ENCODE data around the gene MAPKBP1. TPM values are rescaled to one million over a fixed set of nuclear protein-coding genes. Genes with fewer than 3 reads are reported as not detected.

Gene MAPKBP1
- polyA plus RNA-seq, 1 donor from 2014 or later = 30.3 TPM

DNA sequence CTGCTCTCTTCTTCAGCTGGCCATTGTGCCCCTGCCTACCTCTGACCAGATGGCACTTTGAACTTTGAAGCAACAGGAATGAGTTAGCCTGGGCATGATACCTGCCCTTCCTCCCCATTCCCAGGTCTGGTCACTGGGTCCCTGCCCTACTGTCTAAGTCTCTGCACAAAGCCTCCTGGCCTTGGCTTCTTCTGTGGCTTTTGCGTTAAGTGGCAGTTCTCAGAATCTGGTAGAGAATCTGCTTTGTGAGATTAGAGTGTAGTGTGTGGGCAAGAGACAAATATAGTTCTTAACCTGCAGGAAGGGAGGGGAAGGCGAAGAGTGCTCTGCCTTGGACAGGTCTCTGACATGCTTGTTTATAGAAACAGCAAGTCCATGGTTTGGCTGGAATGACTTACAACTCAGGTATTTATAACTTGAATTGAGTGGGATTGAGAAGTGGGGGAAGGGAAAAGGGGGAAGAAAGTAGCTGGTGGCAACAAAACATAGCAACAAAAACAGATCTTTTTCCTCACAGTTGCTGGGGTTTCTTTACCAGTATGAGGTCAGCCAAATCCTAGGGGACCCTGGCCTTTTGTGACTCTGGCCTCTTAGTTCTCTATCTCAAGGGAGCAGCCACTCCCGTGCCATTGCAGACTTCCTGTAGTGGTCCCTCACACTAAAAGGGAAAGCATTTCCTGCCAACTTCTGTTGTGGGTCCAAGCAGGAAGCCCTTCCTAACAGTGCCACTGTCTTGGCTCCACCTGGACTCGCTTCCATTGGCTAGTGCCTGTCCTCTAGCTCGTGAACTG lies 16.7 kb downstream of the MAPKBP1 start:
- Histone ChIP-seq H3F3A (ENCODE audit: insufficient read depth, low read length, poor library complexity, severe bottlenecking) (no peaks in the 10 kb centered on the region), H3K79me2 (replicated peaks; ENCODE audit: insufficient read depth, low read length) (no peaks in the 10 kb centered on the region), H3K9me2 (ENCODE audit: insufficient read depth, low read length) (no peaks in the 10 kb centered on the region), H3K4me3 (ENCODE audit: low read length) (no peak overlapping the region), H4K20me1 (ENCODE audit: insufficient read depth) (no peaks in the 10 kb centered on the region), H3K9ac (ENCODE audit: low read length) (no peak overlapping the region), H3K36me3 (ENCODE audit: insufficient read depth, low read length) (no peaks in the 10 kb centered on the region), H2AFZ (ENCODE audit: low read depth, low read length) (no peak overlapping the region), H3K27ac (ENCODE audit: low read length) (no peak overlapping the region), H3K4me2 (ENCODE audit: low read length) (no peak overlapping the region), H3K27me3 (ENCODE audit: insufficient read depth, low read depth, low read length) (no peaks in the 10 kb centered on the region), H3K9me3 (ENCODE audit: low read length) (no peaks in the 10 kb centered on the region)
- TF ChIP-seq EP300 (conservative IDR thresholded peaks at IDR 0.05; ENCODE audit: poor library complexity, severe bottlenecking) = no peak
- TF ChIP-seq EZH2 (IDR thresholded peaks at IDR 0.05; ENCODE audit: borderline replicate concordance, insufficient read depth, low read length, poor library complexity, severe bottlenecking) = no peak
- TF ChIP-seq, protein P1, sequence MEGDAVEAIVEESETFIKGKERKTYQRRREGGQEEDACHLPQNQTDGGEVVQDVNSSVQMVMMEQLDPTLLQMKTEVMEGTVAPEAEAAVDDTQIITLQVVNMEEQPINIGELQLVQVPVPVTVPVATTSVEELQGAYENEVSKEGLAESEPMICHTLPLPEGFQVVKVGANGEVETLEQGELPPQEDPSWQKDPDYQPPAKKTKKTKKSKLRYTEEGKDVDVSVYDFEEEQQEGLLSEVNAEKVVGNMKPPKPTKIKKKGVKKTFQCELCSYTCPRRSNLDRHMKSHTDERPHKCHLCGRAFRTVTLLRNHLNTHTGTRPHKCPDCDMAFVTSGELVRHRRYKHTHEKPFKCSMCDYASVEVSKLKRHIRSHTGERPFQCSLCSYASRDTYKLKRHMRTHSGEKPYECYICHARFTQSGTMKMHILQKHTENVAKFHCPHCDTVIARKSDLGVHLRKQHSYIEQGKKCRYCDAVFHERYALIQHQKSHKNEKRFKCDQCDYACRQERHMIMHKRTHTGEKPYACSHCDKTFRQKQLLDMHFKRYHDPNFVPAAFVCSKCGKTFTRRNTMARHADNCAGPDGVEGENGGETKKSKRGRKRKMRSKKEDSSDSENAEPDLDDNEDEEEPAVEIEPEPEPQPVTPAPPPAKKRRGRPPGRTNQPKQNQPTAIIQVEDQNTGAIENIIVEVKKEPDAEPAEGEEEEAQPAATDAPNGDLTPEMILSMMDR (IDR thresholded peaks at IDR 0.05; ENCODE audit: poor library complexity, severe bottlenecking) = no peak
- TF ChIP-seq POLR2AphosphoS5 (IDR thresholded peaks at IDR 0.05) = no peak
- TF ChIP-seq TAF1 (IDR thresholded peaks at IDR 0.05; ENCODE audit: low read depth) = no peak
- TF ChIP-seq, protein P2, sequence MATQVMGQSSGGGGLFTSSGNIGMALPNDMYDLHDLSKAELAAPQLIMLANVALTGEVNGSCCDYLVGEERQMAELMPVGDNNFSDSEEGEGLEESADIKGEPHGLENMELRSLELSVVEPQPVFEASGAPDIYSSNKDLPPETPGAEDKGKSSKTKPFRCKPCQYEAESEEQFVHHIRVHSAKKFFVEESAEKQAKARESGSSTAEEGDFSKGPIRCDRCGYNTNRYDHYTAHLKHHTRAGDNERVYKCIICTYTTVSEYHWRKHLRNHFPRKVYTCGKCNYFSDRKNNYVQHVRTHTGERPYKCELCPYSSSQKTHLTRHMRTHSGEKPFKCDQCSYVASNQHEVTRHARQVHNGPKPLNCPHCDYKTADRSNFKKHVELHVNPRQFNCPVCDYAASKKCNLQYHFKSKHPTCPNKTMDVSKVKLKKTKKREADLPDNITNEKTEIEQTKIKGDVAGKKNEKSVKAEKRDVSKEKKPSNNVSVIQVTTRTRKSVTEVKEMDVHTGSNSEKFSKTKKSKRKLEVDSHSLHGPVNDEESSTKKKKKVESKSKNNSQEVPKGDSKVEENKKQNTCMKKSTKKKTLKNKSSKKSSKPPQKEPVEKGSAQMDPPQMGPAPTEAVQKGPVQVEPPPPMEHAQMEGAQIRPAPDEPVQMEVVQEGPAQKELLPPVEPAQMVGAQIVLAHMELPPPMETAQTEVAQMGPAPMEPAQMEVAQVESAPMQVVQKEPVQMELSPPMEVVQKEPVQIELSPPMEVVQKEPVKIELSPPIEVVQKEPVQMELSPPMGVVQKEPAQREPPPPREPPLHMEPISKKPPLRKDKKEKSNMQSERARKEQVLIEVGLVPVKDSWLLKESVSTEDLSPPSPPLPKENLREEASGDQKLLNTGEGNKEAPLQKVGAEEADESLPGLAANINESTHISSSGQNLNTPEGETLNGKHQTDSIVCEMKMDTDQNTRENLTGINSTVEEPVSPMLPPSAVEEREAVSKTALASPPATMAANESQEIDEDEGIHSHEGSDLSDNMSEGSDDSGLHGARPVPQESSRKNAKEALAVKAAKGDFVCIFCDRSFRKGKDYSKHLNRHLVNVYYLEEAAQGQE (IDR thresholded peaks at IDR 0.05; ENCODE audit: borderline replicate concordance) = no peak
- no peak for TF ChIP-seq SMC3 (conservative IDR thresholded peaks at IDR 0.05; ENCODE audit: poor library complexity)
- no peak for TF ChIP-seq RAD21 (conservative IDR thresholded peaks at IDR 0.05)
- no peak for TF ChIP-seq MXI1 (conservative IDR thresholded peaks at IDR 0.05; ENCODE audit: poor library complexity, severe bottlenecking)

DNA sequence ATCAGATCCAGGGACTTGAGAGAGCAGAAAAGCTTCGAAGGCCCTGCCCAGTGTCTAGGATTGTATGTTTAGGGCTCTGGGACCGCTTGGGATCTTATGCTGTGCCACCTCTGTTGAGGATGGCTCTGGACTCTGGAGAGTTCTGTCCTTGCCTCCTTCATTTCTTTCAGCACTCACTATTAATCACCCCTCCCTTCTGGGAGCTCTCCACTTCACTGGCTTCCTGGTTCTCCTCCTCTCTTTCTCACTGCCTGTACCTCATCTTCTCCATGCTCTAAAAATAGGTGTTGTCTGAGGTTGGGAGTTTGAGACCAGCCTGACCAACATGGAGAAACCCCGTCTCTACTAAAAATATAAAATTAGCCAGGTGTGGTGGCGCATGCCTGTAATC lies 17.3 kb downstream of the MAPKBP1 start:
- Histone ChIP-seq H3K9ac (ENCODE audit: low read length) (no peak overlapping the region), H2AFZ (ENCODE audit: low read depth, low read length) (no peak overlapping the region), H4K20me1 (ENCODE audit: insufficient read depth) (no peaks in the 10 kb centered on the region), H3K4me3 (ENCODE audit: low read length) (no peak overlapping the region), H3F3A (ENCODE audit: insufficient read depth, low read length, poor library complexity, severe bottlenecking) (no peaks in the 10 kb centered on the region), H3K36me3 (ENCODE audit: insufficient read depth, low read length) (no peaks in the 10 kb centered on the region), H3K27ac (ENCODE audit: low read length) (no peak overlapping the region), H3K27me3 (ENCODE audit: insufficient read depth, low read depth, low read length) (no peaks in the 10 kb centered on the region), H3K79me2 (replicated peaks; ENCODE audit: insufficient read depth, low read length) (no peaks in the 10 kb centered on the region), H3K4me2 (ENCODE audit: low read length) (no peak overlapping the region), H3K9me3 (ENCODE audit: low read length) (no peaks in the 10 kb centered on the region), H3K9me2 (ENCODE audit: insufficient read depth, low read length) (no peaks in the 10 kb centered on the region)
- no peak for TF ChIP-seq SMC3 (conservative IDR thresholded peaks at IDR 0.05; ENCODE audit: poor library complexity)
- TF ChIP-seq, protein P2 (IDR thresholded peaks at IDR 0.05; ENCODE audit: borderline replicate concordance) = no peak
- no peak for TF ChIP-seq MXI1 (conservative IDR thresholded peaks at IDR 0.05; ENCODE audit: poor library complexity, severe bottlenecking)

Measured in neural cell (in vitro differentiated cells).